ENCODE results near the gene SOS1. TPM values are rescaled to one million over a fixed set of nuclear protein-coding genes. Genes with fewer than 3 reads are reported as not detected.

SOS1 gene
- total and polyA plus RNA-seq, 2 of the 13 experiments (the other 11 are each of a cell fraction or from before 2014, with no cell fraction given), result 20.8 to 60.4 TPM

- no peak for TF ChIP-seq ZMAT3 (CRISPR knock-in tag; conservative IDR thresholded peaks at IDR 0.05)
- no peak for TF ChIP-seq ZNF878 (CRISPR knock-in tag; IDR thresholded peaks at IDR 0.05)
- no peak for TF ChIP-seq ZSCAN5A (CRISPR knock-in tag; IDR thresholded peaks at IDR 0.05; ENCODE audit: borderline replicate concordance)
- no peak for TF ChIP-seq TAF1 (CRISPR knock-in tag; IDR thresholded peaks at IDR 0.05)
- TF ChIP-seq, protein P1, sequence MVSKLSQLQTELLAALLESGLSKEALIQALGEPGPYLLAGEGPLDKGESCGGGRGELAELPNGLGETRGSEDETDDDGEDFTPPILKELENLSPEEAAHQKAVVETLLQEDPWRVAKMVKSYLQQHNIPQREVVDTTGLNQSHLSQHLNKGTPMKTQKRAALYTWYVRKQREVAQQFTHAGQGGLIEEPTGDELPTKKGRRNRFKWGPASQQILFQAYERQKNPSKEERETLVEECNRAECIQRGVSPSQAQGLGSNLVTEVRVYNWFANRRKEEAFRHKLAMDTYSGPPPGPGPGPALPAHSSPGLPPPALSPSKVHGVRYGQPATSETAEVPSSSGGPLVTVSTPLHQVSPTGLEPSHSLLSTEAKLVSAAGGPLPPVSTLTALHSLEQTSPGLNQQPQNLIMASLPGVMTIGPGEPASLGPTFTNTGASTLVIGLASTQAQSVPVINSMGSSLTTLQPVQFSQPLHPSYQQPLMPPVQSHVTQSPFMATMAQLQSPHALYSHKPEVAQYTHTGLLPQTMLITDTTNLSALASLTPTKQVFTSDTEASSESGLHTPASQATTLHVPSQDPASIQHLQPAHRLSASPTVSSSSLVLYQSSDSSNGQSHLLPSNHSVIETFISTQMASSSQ (IDR thresholded peaks at IDR 0.05; ENCODE audit: low read depth), result no peak; the same call in none of the 2 replicates
- TF ChIP-seq, protein P1 (CRISPR knock-in tag; IDR thresholded peaks at IDR 0.05; ENCODE audit: borderline replicate concordance), result no peak
- no peak for TF ChIP-seq ZNF12 (CRISPR knock-in tag; IDR thresholded peaks at IDR 0.05)
- TF ChIP-seq GABPB1 (CRISPR knock-in tag; IDR thresholded peaks at IDR 0.05), result 0 out of 2 replicates have a peak, but pooled peaks have one; percentile 35
- TF ChIP-seq TFE3 (CRISPR knock-in tag; IDR thresholded peaks at IDR 0.05), result peak; percentile 74; the same call in 1 of the 2 replicates
- no peak for TF ChIP-seq SMAD9 (CRISPR knock-in tag; IDR thresholded peaks at IDR 0.05)
- TF ChIP-seq POGZ (CRISPR knock-in tag; IDR thresholded peaks at IDR 0.05), result peak; percentile 36
- peak; percentile 86 for TF ChIP-seq FOXA3 (CRISPR knock-in tag; IDR thresholded peaks at IDR 0.05)
- TF ChIP-seq ARID5B (CRISPR knock-in tag; IDR thresholded peaks at IDR 0.05), result peak; percentile 96
- TF ChIP-seq, protein P2, sequence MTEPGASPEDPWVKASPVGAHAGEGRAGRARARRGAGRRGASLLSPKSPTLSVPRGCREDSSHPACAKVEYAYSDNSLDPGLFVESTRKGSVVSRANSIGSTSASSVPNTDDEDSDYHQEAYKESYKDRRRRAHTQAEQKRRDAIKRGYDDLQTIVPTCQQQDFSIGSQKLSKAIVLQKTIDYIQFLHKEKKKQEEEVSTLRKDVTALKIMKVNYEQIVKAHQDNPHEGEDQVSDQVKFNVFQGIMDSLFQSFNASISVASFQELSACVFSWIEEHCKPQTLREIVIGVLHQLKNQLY (CRISPR knock-in tag; IDR thresholded peaks at IDR 0.05), result peak; percentile 57
- TF ChIP-seq LBX2 (CRISPR knock-in tag; IDR thresholded peaks at IDR 0.05; ENCODE audit: borderline replicate concordance), result no peak
- TF ChIP-seq, protein P3, sequence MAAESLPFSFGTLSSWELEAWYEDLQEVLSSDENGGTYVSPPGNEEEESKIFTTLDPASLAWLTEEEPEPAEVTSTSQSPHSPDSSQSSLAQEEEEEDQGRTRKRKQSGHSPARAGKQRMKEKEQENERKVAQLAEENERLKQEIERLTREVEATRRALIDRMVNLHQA (CRISPR knock-in tag; IDR thresholded peaks at IDR 0.05), result no peak
Observed at GRCh38 chr2:39140322-39140847, 19.5 kb upstream of the SOS1 start (continued).

Data from HepG2 (cell line).